ENCODE data around the gene ALG11.

Gene ALG11

GRCh38 chr13:51988988-51989618 is 23.1 kb upstream of the ALG11 start:
- no peak for DNase-seq (ENCODE audit: low read depth)
- no peak for TF ChIP-seq CTCF (IDR thresholded peaks at IDR 0.05; ENCODE audit: low read length, missing control alignments)
- no peak overlapping the region for H3K4me3 ChIP-seq (replicated peaks; ENCODE audit: low read depth, low read length)

- DNase-seq (ENCODE audit: low read depth): no peak
- no peak overlapping the region for H3K4me3 ChIP-seq (replicated peaks; ENCODE audit: low read depth, low read length)
- TF ChIP-seq CTCF (IDR thresholded peaks at IDR 0.05; ENCODE audit: low read length, missing control alignments): no peak
Measured at GRCh38 chr13:51993713-51994112, 18.5 kb upstream of the ALG11 start.

GRCh38 chr13:51995677-51996551 is 16.3 kb upstream of the ALG11 start:
- no peak for TF ChIP-seq CTCF (IDR thresholded peaks at IDR 0.05; ENCODE audit: low read length, missing control alignments)
- H3K4me3 ChIP-seq (replicated peaks; ENCODE audit: low read depth, low read length): no peak overlapping the region
- peak; percentile 67 for DNase-seq (ENCODE audit: low read depth)

- DNase-seq (ENCODE audit: low read depth): no peak
- no peak for TF ChIP-seq CTCF (IDR thresholded peaks at IDR 0.05; ENCODE audit: low read length, missing control alignments)
- no peak overlapping the region for H3K4me3 ChIP-seq (replicated peaks; ENCODE audit: low read depth, low read length)
Measured at GRCh38 chr13:51996641-51997040, 15.6 kb upstream of the ALG11 start.

- H3K4me3 ChIP-seq (replicated peaks; ENCODE audit: low read depth, low read length): no peak overlapping the region
- no peak for DNase-seq (ENCODE audit: low read depth)
- TF ChIP-seq CTCF (IDR thresholded peaks at IDR 0.05; ENCODE audit: low read length, missing control alignments): no peak
Measured at GRCh38 chr13:51997186-51997585, 15.0 kb upstream of the ALG11 start.

- no peak overlapping the region for H3K4me3 ChIP-seq (replicated peaks; ENCODE audit: low read depth, low read length)
- no peak for TF ChIP-seq CTCF (IDR thresholded peaks at IDR 0.05; ENCODE audit: low read length, missing control alignments)
- DNase-seq (ENCODE audit: low read depth): no peak
Measured at GRCh38 chr13:51997641-51998330, 14.4 kb upstream of the ALG11 start.

All from fibroblast of pulmonary artery (primary cell).